ENCODE results near the gene TULP4. TPM values are rescaled to one million over a fixed set of nuclear protein-coding genes. Genes with fewer than 3 reads are reported as not detected.

The TULP4 gene
- total RNA-seq, 1 experiment from 2014 or later: 52.8 TPM

- no peak for TF ChIP-seq ATF2 (CRISPR knock-in tag; IDR thresholded peaks at IDR 0.05; ENCODE audit: borderline replicate concordance, low read depth)
Observed at GRCh38 chr6:158552796-158553138, 240.5 kb downstream of the TULP4 start (continued).

- peaks cover 8% of the 10 kb centered on the region for H3K4me1 Mint-ChIP-seq
- no peak overlapping the region for H3K27ac Mint-ChIP-seq
- DNase-seq (ENCODE audit: low spot score) (no peak), ATAC-seq (no peak)
- no peaks in the 10 kb centered on the region for H3K9me3 Mint-ChIP-seq
- H3K4me3 Mint-ChIP-seq: no peak overlapping the region
- H3K27me3 Mint-ChIP-seq (ENCODE audit: low read depth): no peaks in the 10 kb centered on the region
- H3K36me3 Mint-ChIP-seq: no peaks in the 10 kb centered on the region
- CTCF ChIA-PET: interaction anchor here (0.9 kb wide), 1 partner anchor 341 kb away, joined by 3 read pairs; no protein-coding TSS in a partner anchor
- TF ChIP-seq E2F5 (CRISPR knock-in tag; IDR thresholded peaks at IDR 0.05) (no peak), GTF2I (CRISPR knock-in tag; conservative IDR thresholded peaks at IDR 0.05) (no peak), GABPB1 (CRISPR knock-in tag; IDR thresholded peaks at IDR 0.05) (peak; percentile 38), ZNF532 (CRISPR knock-in tag; IDR thresholded peaks at IDR 0.05; ENCODE audit: borderline replicate concordance) (no peak)
- POLR2A ChIA-PET: no interaction called here
Observed at GRCh38 chr6:158554611-158555361, 242.5 kb downstream of the TULP4 start.

GRCh38 chr6:158556113-158556512 is 243.8 kb downstream of the TULP4 start:
- CTCF ChIA-PET: no interaction called here
- H3K4me1 Mint-ChIP-seq: peaks cover 12% of the 10 kb centered on the region
- no peak for TF ChIP-seq HMGXB4 (CRISPR knock-in tag; IDR thresholded peaks at IDR 0.05)
- TF ChIP-seq MYBL2 (CRISPR knock-in tag; IDR thresholded peaks at IDR 0.05): no peak
- no peak for TF ChIP-seq RORB (CRISPR knock-in tag; IDR thresholded peaks at IDR 0.05)
- no peak for TF ChIP-seq E2F1 (CRISPR knock-in tag; IDR thresholded peaks at IDR 0.05)
- TF ChIP-seq TEAD4 (CRISPR knock-in tag; IDR thresholded peaks at IDR 0.05): no peak
- TF ChIP-seq ZNF416 (CRISPR knock-in tag; IDR thresholded peaks at IDR 0.05): no peak
- no peak for TF ChIP-seq ZNF512 (CRISPR knock-in tag; IDR thresholded peaks at IDR 0.05; ENCODE audit: borderline replicate concordance)
- no peak for TF ChIP-seq PRDM15 (CRISPR knock-in tag; IDR thresholded peaks at IDR 0.05)
- no peak for TF ChIP-seq PRRX2 (CRISPR knock-in tag; IDR thresholded peaks at IDR 0.05)
- no peak for TF ChIP-seq ZMAT4 (CRISPR knock-in tag; IDR thresholded peaks at IDR 0.05)
- TF ChIP-seq ZBTB21 (CRISPR knock-in tag; IDR thresholded peaks at IDR 0.05; ENCODE audit: borderline replicate concordance): no peak

More at GRCh38 chr6:158556113-158556512, 243.8 kb downstream of the TULP4 start:
- no peaks in the 10 kb centered on the region for H3K27me3 Mint-ChIP-seq (ENCODE audit: low read depth)
- no peak overlapping the region for H3K27ac Mint-ChIP-seq
- POLR2A ChIA-PET: interaction anchor here (0.6 kb wide), 1 partner anchor 63 kb away, joined by 3 read pairs; no protein-coding TSS in a partner anchor
- ATAC-seq (no peak), DNase-seq (ENCODE audit: low spot score) (no peak)
- H3K36me3 Mint-ChIP-seq: no peaks in the 10 kb centered on the region
- no peak overlapping the region for H3K4me3 Mint-ChIP-seq
- no peaks in the 10 kb centered on the region for H3K9me3 Mint-ChIP-seq
